ENCODE measurements around the gene TMTC2. TPM values are rescaled to one million over a fixed set of nuclear protein-coding genes. Genes with fewer than 3 reads are reported as not detected.

Gene TMTC2
- total and polyA plus RNA-seq, 2 donors (not counting 3 experiments of a cell fraction or from before 2014, with no cell fraction given) = 4.1 to 7.8 TPM

DNA sequence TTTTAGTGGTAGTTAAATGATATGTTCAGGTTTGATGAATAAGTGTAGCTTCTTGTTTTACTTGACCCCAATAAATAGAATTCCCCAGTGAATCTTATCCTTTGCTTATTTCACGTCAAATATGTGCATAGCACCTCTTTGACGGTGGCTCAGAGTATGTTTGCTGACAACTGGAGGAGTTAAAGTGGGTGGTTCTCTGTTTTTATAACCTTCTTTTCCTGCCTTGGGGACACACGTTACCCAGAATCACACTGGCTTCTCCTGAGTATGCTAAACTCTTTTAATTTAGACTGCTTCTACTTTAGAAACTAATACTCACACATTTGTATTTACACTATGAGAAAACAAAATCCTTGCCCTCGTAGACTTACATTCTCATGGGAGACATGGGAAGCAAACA lies 62.3 kb downstream of the TMTC2 start:
- Histone ChIP-seq H2AFZ (ENCODE audit: low read depth, low read length) (no peak overlapping the region), H3K27me3 (ENCODE audit: control insufficient read depth in 2 of 2, insufficient read depth in 2 of 2, low read length in 2 of 2) (no peaks in the 10 kb centered on the region), H3K9me1 (replicated peaks; ENCODE audit: control insufficient read depth, extremely low read depth, insufficient read depth, low read length) (no peaks in the 10 kb centered on the region), H3K27ac (ENCODE audit: insufficient read depth, low read depth, low read length) (no peak overlapping the region), H3K79me2 (ENCODE audit: control insufficient read depth, insufficient read depth, low read length) (no peaks in the 10 kb centered on the region), H3K9me3 (replicated peaks; ENCODE audit: control insufficient read depth, insufficient read depth, low read length) (no peaks in the 10 kb centered on the region), H3K4me3 (replicated peaks in 1 of 3; ENCODE audit: insufficient read depth in 1 of 3, low read depth in 1 of 3, low read length in 3 of 3) (no peak overlapping the region), H3K36me3 (ENCODE audit: control insufficient read depth in 2 of 2, extremely low read depth in 1 of 2, insufficient read depth in 2 of 2, low read length in 2 of 2) (no peaks in the 10 kb centered on the region), H3K4me2 (ENCODE audit: insufficient read depth, low read length) (no peak overlapping the region), H4K20me1 (replicated peaks; ENCODE audit: control insufficient read depth, extremely low read depth, insufficient read depth, low read length) (no peaks in the 10 kb centered on the region), H3K9ac (replicated peaks; ENCODE audit: extremely low read depth, insufficient read depth, low read length) (no peak overlapping the region), H3K4me1 (ENCODE audit: control insufficient read depth, extremely low read depth, insufficient read depth, low read length) (no peaks in the 10 kb centered on the region)
- ChIA-PET CTCF (interaction anchor here (1.0 kb wide), 1 partner anchor 63 kb away, joined by 3 read pairs; no protein-coding TSS in a partner anchor), POLR2A (no interaction called here)
- BruUV-seq (replicated peaks) = no TSS peak
- FAIRE-seq = no peak
- no peak for TF ChIP-seq MYC (IDR thresholded peaks at IDR 0.05; ENCODE audit: low read depth, low read length)
- TF ChIP-seq GATA2 (IDR thresholded peaks at IDR 0.05; ENCODE audit: insufficient read depth, insufficient read length, low read depth, low read length) = no peak
- no peak for TF ChIP-seq POLR2AphosphoS5 (IDR thresholded peaks at IDR 0.05; ENCODE audit: insufficient read depth, low read depth, low read length)
- TF ChIP-seq JUN (IDR thresholded peaks at IDR 0.05; ENCODE audit: borderline replicate concordance, insufficient read depth, insufficient read length, low read depth) = no peak
- no peak for TF ChIP-seq CTCF (IDR thresholded peaks at IDR 0.05; ENCODE audit: extremely low read depth in 1 of 2, insufficient read depth in 1 of 2, low read depth in 1 of 2, low read length in 2 of 2)
- no peak for TF ChIP-seq EZH2 (IDR thresholded peaks at IDR 0.05; ENCODE audit: borderline replicate concordance, low read depth, low read length, severe bottlenecking)
- TF ChIP-seq, protein P1, sequence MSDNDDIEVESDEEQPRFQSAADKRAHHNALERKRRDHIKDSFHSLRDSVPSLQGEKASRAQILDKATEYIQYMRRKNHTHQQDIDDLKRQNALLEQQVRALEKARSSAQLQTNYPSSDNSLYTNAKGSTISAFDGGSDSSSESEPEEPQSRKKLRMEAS (IDR thresholded peaks at IDR 0.05; ENCODE audit: insufficient read depth, insufficient read length) = no peak
- no peak for TF ChIP-seq POLR2A (IDR thresholded peaks at IDR 0.05; ENCODE audit: low read depth, low read length)
- no peak for TF ChIP-seq FOS (IDR thresholded peaks at IDR 0.05; ENCODE audit: borderline replicate concordance, insufficient read depth, low read length)
- DNase-seq (ENCODE audit: low read depth, low spot score) = no peak
- intact Hi-C loops (cut with micrococcal nuclease) (no loop called here), dilution Hi-C loops (cut with MboI; ENCODE audit: extremely low pct_ligation_motif_present, low sequenced_read_pairs) (no loop called here)
